ENCODE results near the gene PREP. TPM values are rescaled to one million over a fixed set of nuclear protein-coding genes. Genes with fewer than 3 reads are reported as not detected.

Gene PREP
- total RNA-seq, 1 donor from 2014 or later: 25.2 TPM

DNA sequence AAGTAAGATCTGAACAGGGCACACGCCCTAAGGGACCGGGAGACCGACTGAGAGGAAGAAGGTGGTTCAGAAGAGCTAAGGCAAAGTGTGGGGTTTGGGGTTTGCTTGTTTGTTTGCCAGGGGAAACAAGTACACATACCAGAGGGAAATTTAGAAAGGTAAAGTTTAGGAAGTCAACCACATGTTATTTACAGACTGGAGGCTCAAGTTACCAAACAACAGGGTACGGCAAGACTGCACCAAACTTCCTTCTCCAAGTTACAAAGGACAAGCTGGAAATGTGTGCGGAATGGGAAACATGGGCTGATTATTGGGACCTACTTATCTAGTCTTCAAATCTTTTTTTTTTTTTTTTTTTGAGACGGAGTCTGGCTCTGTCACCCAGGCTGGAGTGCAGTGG is 11.2 kb downstream of the PREP start:
- intact Hi-C loops (cut with micrococcal nuclease): no loop called here
- H3K36me3 ChIP-seq: peaks cover 26% of the 10 kb centered on the region

DNA sequence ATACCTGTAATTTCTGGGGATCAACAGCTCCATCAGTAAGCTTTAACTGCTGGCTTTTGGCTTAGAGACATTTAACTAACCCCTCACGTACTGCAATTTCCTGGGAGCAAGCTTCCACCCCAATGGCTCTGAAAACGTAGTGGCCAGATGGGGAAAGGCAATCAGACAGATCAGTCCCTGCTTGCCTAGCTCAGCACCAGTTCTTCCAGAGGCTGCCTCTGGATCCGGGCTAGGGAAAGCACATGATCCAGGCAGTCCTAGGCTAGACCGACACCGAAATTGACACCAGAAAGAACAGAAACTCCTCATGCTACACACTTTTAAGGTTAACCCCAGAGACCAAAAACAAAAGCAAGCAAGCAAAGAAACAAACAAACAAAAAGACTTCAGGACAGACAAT is 13.3 kb downstream of the PREP start:
- no peak overlapping the region for H3K4me3 ChIP-seq
- intact Hi-C loops (cut with micrococcal nuclease): no loop called here
- no peak for TF ChIP-seq CTCF (IDR thresholded peaks at IDR 0.05; ENCODE audit: borderline replicate concordance)
- H3K9me3 ChIP-seq (replicated peaks): no peaks in the 10 kb centered on the region
- H3K36me3 ChIP-seq: peaks cover 10% of the 10 kb centered on the region
- H3K27me3 ChIP-seq (ENCODE audit: low read depth): no peaks in the 10 kb centered on the region
- DNase-seq: no peak
- H3K4me1 ChIP-seq: peaks cover 15% of the 10 kb centered on the region
- no peak overlapping the region for H3K27ac ChIP-seq (replicated peaks)

More for the DNA sequence above, 11.2 kb downstream of the PREP start:
- Histone ChIP-seq H3K4me3 (no peak overlapping the region), H3K4me1 (peaks cover 15% of the 10 kb centered on the region), H3K27ac (replicated peaks) (no peak overlapping the region), H3K9me3 (replicated peaks) (no peaks in the 10 kb centered on the region), H3K27me3 (ENCODE audit: low read depth) (no peaks in the 10 kb centered on the region)
- no peak for DNase-seq
- TF ChIP-seq CTCF (IDR thresholded peaks at IDR 0.05; ENCODE audit: borderline replicate concordance): no peak

DNA sequence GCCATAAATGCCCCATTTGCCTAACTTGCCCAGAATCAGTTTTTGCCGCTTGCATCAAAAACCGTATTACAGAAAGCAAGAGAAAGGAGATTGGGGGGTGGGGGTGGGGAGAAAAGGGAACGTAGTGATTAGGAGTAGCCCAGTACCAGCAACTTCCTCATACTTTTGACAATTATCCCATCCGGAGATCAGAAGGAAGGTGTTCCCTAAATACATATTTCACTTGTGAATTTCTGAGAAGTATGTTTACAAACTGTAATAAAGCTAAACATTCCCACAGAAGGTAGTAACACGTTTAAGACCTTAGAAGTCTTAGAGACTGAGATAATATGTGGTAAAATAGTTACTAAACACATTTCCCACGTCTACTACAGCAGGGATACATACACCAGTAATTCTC is 14.5 kb downstream of the PREP start:
- peaks cover 10% of the 10 kb centered on the region for H3K36me3 ChIP-seq
- no peaks in the 10 kb centered on the region for H3K9me3 ChIP-seq (replicated peaks)
- H3K27me3 ChIP-seq (ENCODE audit: low read depth): no peaks in the 10 kb centered on the region
- H3K4me3 ChIP-seq: no peak overlapping the region
- H3K4me1 ChIP-seq: peaks cover 16% of the 10 kb centered on the region
- H3K27ac ChIP-seq (replicated peaks): no peak overlapping the region
- TF ChIP-seq CTCF (IDR thresholded peaks at IDR 0.05; ENCODE audit: borderline replicate concordance): no peak
- DNase-seq: no peak
- intact Hi-C loops (cut with micrococcal nuclease): no loop called here

DNA sequence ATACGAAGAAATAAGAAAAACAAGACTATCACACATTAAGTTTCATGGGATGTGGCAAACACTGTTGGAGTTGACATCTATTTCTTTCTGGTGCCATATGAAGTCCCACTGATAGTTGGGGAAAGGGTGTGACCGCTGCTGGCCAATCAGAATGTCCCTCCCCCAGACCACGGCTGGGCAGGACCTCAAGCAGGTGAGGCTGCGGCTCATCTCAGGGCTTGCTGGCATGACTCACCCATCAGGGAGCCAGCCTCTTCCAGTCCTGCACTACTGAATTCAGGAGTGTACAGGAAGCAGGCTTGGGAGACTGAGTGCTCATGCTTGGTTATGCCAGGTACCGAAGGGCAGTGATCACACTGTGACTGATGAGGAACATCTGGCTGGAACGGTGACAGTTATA is 18.9 kb downstream of the PREP start:
- Histone ChIP-seq H3K36me3 (no peaks in the 10 kb centered on the region), H3K4me1 (peaks cover 11% of the 10 kb centered on the region), H3K9me3 (replicated peaks) (no peaks in the 10 kb centered on the region), H3K4me3 (no peak overlapping the region), H3K27ac (replicated peaks) (no peak overlapping the region), H3K27me3 (ENCODE audit: low read depth) (no peaks in the 10 kb centered on the region)
- TF ChIP-seq CTCF (IDR thresholded peaks at IDR 0.05; ENCODE audit: borderline replicate concordance): no peak
- intact Hi-C loops (cut with micrococcal nuclease): no loop called here
- DNase-seq: no peak

- Histone ChIP-seq H3K36me3 (no peaks in the 10 kb centered on the region), H3K9me3 (replicated peaks) (no peaks in the 10 kb centered on the region), H3K27me3 (ENCODE audit: low read depth) (no peaks in the 10 kb centered on the region), H3K27ac (replicated peaks) (no peak overlapping the region), H3K4me1 (peaks cover 11% of the 10 kb centered on the region), H3K4me3 (no peak overlapping the region)
- intact Hi-C loops (cut with micrococcal nuclease): no loop called here
- no peak for DNase-seq
- TF ChIP-seq CTCF (IDR thresholded peaks at IDR 0.05; ENCODE audit: borderline replicate concordance): no peak
Observed at GRCh38 chr6:105382958-105383357, 19.9 kb downstream of the PREP start.

GRCh38 chr6:105382496-105382895 is 20.4 kb downstream of the PREP start:
- Histone ChIP-seq H3K4me1 (peaks cover 11% of the 10 kb centered on the region), H3K9me3 (replicated peaks) (no peaks in the 10 kb centered on the region), H3K27ac (replicated peaks) (no peak overlapping the region), H3K36me3 (no peaks in the 10 kb centered on the region), H3K4me3 (no peak overlapping the region), H3K27me3 (ENCODE audit: low read depth) (no peaks in the 10 kb centered on the region)
- DNase-seq: no peak
- no peak for TF ChIP-seq CTCF (IDR thresholded peaks at IDR 0.05; ENCODE audit: borderline replicate concordance)
- intact Hi-C loops (cut with micrococcal nuclease): no loop called here
